Hepatocyte (in vitro differentiated cells): ENCODE results near the gene TBC1D13. TPM values are rescaled to one million over a fixed set of nuclear protein-coding genes. Genes with fewer than 3 reads are reported as not detected.

Source experiments
- DNase-seq: peaks from one replicate; pipeline ENCODE4 v3.0.0-alpha.2; 2016; ENCODE audit warnings: low spot score
- H2AFZ ChIP-seq: fragments of 200-600 bp; sonication (generic); 2 replicates; pipeline ENCODE4 v1.6.0; 2016; ENCODE audit warnings: antibody characterized with exemption, mild to moderate bottlenecking
- H3K27ac ChIP-seq: fragments of 200-600 bp; sonication (generic); 2 replicates; pipeline ENCODE4 v1.5.1; 2016; ENCODE audit warnings: mild to moderate bottlenecking
- H3K27me3 ChIP-seq: fragments of 200-600 bp; sonication (generic); 2 replicates; pipeline ENCODE4 v1.6.1; 2016
- H3K36me3 ChIP-seq: fragments of 200-600 bp; sonication (generic); replicated peaks from 2 replicates; pipeline ENCODE4 v1.5.1; 2016; ENCODE audit warnings: low read depth; ENCODE audit not compliant: insufficient read depth
- H3K4me1 ChIP-seq: fragments of 200-600 bp; sonication (generic); 2 replicates; pipeline ENCODE4 v1.5.1; 2016; ENCODE audit warnings: mild to moderate bottlenecking, moderate library complexity; ENCODE audit not compliant: insufficient read depth
- H3K4me2 ChIP-seq: fragments of 200-600 bp; sonication (generic); 2 replicates; pipeline ENCODE4 v1.6.0; 2016
- H3K4me3 ChIP-seq: fragments of 200-600 bp; sonication (generic); 2 replicates; pipeline ENCODE4 v1.5.1; 2016; ENCODE audit warnings: mild to moderate bottlenecking
- H3K79me2 ChIP-seq: fragments of 200-600 bp; sonication (generic); 2 replicates; pipeline ENCODE4 v1.6.0; 2017; ENCODE audit warnings: mild to moderate bottlenecking
- H3K9me2 ChIP-seq: fragments of 200-600 bp; sonication (generic); replicated peaks from 2 replicates; pipeline ENCODE4 v1.6.0; 2017; ENCODE audit warnings: mild to moderate bottlenecking; ENCODE audit not compliant: insufficient read depth
- H3K9me3 ChIP-seq: fragments of 200-600 bp; sonication (generic); 2 replicates; pipeline ENCODE4 v1.5.1; 2016; ENCODE audit warnings: low read depth, mild to moderate bottlenecking
- H4K20me1 ChIP-seq: fragments of 200-600 bp; sonication (generic); 2 replicates; pipeline ENCODE4 v1.6.0; 2016; ENCODE audit warnings: mild to moderate bottlenecking; ENCODE audit not compliant: insufficient read depth, poor library complexity, severe bottlenecking
- CTCF ChIP-seq: fragments of 200-600 bp; sonication (generic); IDR thresholded peaks from 2 replicates; pipeline ENCODE4 v1.5.1; 2016; ENCODE audit warnings: antibody characterized with exemption, mild to moderate bottlenecking; ENCODE audit not compliant: poor library complexity
- EZH2 ChIP-seq: fragments of 200-600 bp; sonication (generic); IDR thresholded peaks from 2 replicates; pipeline ENCODE4 v1.6.1; 2016; ENCODE audit warnings: antibody characterized with exemption, mild to moderate bottlenecking, borderline replicate concordance
- EZH2phosphoT487 ChIP-seq: fragments of 200-600 bp; sonication (generic); IDR thresholded peaks from one replicate; pipeline ENCODE4 v1.6.1; 2018; ENCODE audit warnings: antibody characterized with exemption, mild to moderate bottlenecking, low read depth, moderate library complexity; ENCODE audit not compliant: unreplicated experiment, severe bottlenecking
- WGBS: methylation state at CpG from one replicate; pipeline ENCODE4 v1.1.6; 2016; ENCODE audit warnings: low lambda C conversion rate; ENCODE audit errors: missing lambda C conversion rate; 5-methylcytosine and 5-hydroxymethylcytosine counted together
- polyA plus RNA-seq: library from polyadenylated mRNA; unstranded; fragments of >200 nt; fragmentation: Nextera tagmentation; extraction: Ambion mirVana; gene quantifications from 2 replicates; pipeline ENCODE4 v1.2.1, GENCODE V29; 2016
- total RNA-seq: library from RNA; depleted of rRNA; stranded (reverse); fragments of >200 nt; gene quantifications from 2 replicates; pipeline ENCODE4 v1.2.3, GENCODE V29; 2014

The TBC1D13 gene
- total and polyA plus RNA-seq, 2 experiments from 2014 or later: 21.4 to 25.2 TPM

DNA sequence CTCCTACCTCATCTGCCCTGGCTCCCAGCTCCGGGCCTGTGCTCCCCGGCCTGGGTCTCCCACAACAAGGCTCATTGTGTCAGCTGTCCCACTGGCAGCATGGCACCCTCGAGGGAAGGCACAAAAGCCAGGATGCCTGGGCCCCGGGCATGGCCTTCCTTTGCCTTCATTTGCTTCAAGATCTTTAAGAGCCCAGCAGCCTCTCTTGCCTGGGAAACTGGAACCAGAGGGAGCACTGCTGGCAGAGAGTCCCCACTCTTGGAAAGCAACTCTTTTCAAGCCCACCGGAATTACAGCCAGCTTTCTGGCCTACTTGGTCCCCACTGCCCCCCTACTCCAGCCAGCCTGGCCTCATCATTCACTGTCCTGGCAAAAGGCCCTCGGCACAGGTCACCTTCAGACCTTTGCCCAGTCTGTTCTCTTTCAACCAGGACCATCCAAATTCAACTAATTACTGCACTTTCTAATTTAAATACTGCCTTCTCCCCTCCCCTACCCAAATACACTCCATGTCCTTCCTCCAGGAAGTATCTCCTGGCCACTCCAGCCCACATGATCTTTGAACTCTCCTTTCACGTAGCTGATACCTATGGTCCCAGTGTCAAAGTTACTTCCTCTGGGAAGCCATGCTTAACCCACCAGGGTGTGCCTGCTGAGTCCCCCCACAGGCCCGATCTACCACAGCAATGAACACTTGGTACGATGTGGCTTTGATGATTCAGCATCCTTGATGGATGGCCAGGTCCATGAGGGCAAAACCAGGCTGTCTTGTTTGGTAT, 24.2 kb upstream of the TBC1D13 start:
- Histone ChIP-seq H2AFZ (no peak overlapping the region), H3K27me3 (no peaks in the 10 kb centered on the region), H3K36me3 (no peaks in the 10 kb centered on the region), H3K4me2 (no peak overlapping the region), H3K4me1 (no peaks in the 10 kb centered on the region), H3K27ac (no peak overlapping the region), H3K9me2 (no peaks in the 10 kb centered on the region), H3K4me3 (no peak overlapping the region), H3K9me3 (no peaks in the 10 kb centered on the region), H4K20me1 (peaks cover 3% of the 10 kb centered on the region), H3K79me2 (peaks cover 28% of the 10 kb centered on the region)
- TF ChIP-seq EZH2 (no peak), EZH2phosphoT487 (no peak), CTCF (no peak)
- DNase-seq: no peak
- 90% methylated on average over 9 of the region's 9 CpGs for WGBS

DNA sequence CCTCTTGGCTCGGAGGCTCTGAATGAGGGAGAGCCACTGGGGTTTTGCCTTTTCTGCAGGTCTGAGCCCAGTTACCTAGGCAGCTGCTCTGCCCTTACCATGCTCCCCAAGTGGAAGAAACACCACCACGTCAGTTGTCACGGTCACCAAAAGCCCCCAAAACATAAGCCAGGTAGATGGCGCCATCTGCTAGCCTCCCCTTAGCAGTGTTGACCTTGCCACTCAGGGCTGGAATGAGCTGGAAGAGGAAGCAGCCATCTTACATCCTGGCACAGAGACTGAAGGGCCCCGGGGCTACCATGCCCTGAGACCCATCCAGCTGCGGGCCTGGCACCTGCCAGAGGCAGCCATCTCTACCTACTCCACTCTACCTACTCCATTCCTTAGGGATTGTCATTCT, 22.7 kb upstream of the TBC1D13 start:
- Histone ChIP-seq H4K20me1 (peaks cover 3% of the 10 kb centered on the region), H3K27me3 (no peaks in the 10 kb centered on the region), H3K4me1 (no peaks in the 10 kb centered on the region), H3K27ac (no peak overlapping the region), H3K9me2 (no peaks in the 10 kb centered on the region), H3K4me3 (no peak overlapping the region), H3K79me2 (peaks cover 43% of the 10 kb centered on the region), H3K36me3 (no peaks in the 10 kb centered on the region), H3K9me3 (no peaks in the 10 kb centered on the region), H2AFZ (no peak overlapping the region), H3K4me2 (no peak overlapping the region)
- TF ChIP-seq EZH2 (no peak), CTCF (no peak)
- no peak for DNase-seq
- 93% methylated on average over 6 of the region's 6 CpGs for WGBS

- TF ChIP-seq CTCF (no peak), EZH2phosphoT487 (no peak), EZH2 (no peak)
- Histone ChIP-seq H3K4me3 (no peak overlapping the region), H3K4me2 (no peak overlapping the region), H2AFZ (no peak overlapping the region), H3K9me2 (no peaks in the 10 kb centered on the region), H3K4me1 (peaks cover 2% of the 10 kb centered on the region), H4K20me1 (peaks cover 3% of the 10 kb centered on the region), H3K9me3 (no peaks in the 10 kb centered on the region), H3K27ac (no peak overlapping the region), H3K27me3 (no peaks in the 10 kb centered on the region), H3K36me3 (no peaks in the 10 kb centered on the region), H3K79me2 (peaks cover 54% of the 10 kb centered on the region)
- WGBS: 48% methylated on average over 3 of the region's 3 CpGs
- DNase-seq: no peak
These were observed 21.6 kb upstream of the TBC1D13 start for GRCh38 chr9:128765499-128765898.

DNA sequence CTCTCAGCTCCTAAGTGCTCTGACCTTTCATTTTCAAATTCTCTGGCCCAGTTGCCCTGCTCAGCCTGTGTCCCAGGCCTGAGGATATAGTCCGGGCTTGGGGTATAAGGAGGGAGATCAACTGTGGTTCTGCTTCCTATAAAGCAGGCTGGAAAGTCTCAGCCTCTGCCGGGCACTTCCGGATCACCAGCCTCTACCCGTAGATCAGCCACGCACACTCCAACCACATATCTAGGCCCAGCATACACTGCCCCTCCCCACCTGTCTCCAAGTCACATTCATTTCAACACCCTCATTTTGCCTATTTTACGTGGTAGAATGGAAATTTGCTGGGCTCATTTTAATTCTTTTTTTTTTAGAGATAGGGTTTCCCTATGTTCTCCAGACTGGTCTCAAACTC, 18.4 kb upstream of the TBC1D13 start:
- Histone ChIP-seq H2AFZ (no peak overlapping the region), H3K79me2 (peaks cover 50% of the 10 kb centered on the region), H3K27me3 (no peaks in the 10 kb centered on the region), H3K9me3 (no peaks in the 10 kb centered on the region), H3K4me1 (peaks cover 2% of the 10 kb centered on the region), H3K4me2 (no peak overlapping the region), H3K4me3 (no peak overlapping the region), H3K27ac (no peak overlapping the region), H3K36me3 (no peaks in the 10 kb centered on the region), H3K9me2 (no peaks in the 10 kb centered on the region), H4K20me1 (peaks cover 3% of the 10 kb centered on the region)
- 96% methylated on average over 6 of the region's 6 CpGs for WGBS
- TF ChIP-seq CTCF (no peak), EZH2phosphoT487 (no peak), EZH2 (no peak)
- no peak for DNase-seq
